ENCODE data around the gene MRAP.

Gene MRAP

GRCh38 chr21:32297449-32297848, 1.2 kb upstream of the MRAP start (continued):
- TF ChIP-seq ZNF518A (tag by site-specific recombination; conservative IDR thresholded peaks at IDR 0.05; ENCODE audit: low read depth) (no peak), ZNF549 (tag by site-specific recombination; IDR thresholded peaks at IDR 0.05) (no peak), GLIS1 (tag by site-specific recombination; IDR thresholded peaks at IDR 0.05) (no peak), ZNF501 (tag by site-specific recombination; IDR thresholded peaks at IDR 0.05) (no peak), ZNF777 (tag by site-specific recombination; IDR thresholded peaks at IDR 0.05; ENCODE audit: borderline replicate concordance) (no peak), ZNF341 (tag by site-specific recombination; IDR thresholded peaks at IDR 0.05; ENCODE audit: low read depth) (no peak)

GRCh38 chr21:32298148-32298559, 501 bp upstream of the MRAP start:
- POLR2A ChIA-PET = no interaction called here
- Histone ChIP-seq H3K9me3 (ENCODE audit: control insufficient read depth, insufficient read depth, low read depth, low read length) (no peaks in the 10 kb centered on the region), H3K4me3 (ENCODE audit: low read depth, low read length) (no peak overlapping the region), H3K27ac (ENCODE audit: extremely low read depth, low read depth, low read length) (no peak overlapping the region), H3K4me1 (ENCODE audit: control insufficient read depth, insufficient read depth, low read length) (no peaks in the 10 kb centered on the region), H3K36me3 (ENCODE audit: control insufficient read depth in 2 of 2, insufficient read depth in 1 of 2, low read length in 2 of 2) (peaks cover 0 to 19% of the 10 kb centered on the region in 2 experiments; a peak in 1 of 3 replicates)
- TF ChIP-seq ZNF677 (tag by site-specific recombination; IDR thresholded peaks at IDR 0.05) (no peak), ZXDB (tag by site-specific recombination; IDR thresholded peaks at IDR 0.05) (no peak), ZNF768 (tag by site-specific recombination; IDR thresholded peaks at IDR 0.05) (no peak), ZNF121 (tag by site-specific recombination; IDR thresholded peaks at IDR 0.05) (no peak), KLF8 (tag by site-specific recombination; IDR thresholded peaks at IDR 0.05) (no peak), TCF7L2 (IDR thresholded peaks at IDR 0.05; ENCODE audit: borderline replicate concordance, low read depth, low read length) (no peak), ZNF449 (tag by site-specific recombination; IDR thresholded peaks at IDR 0.05) (no peak), ZNF707 (tag by site-specific recombination; IDR thresholded peaks at IDR 0.05) (no peak), ELK4 (IDR thresholded peaks at IDR 0.05; ENCODE audit: borderline replicate concordance, low read depth, low read length) (no peak), ZNF518A (tag by site-specific recombination; conservative IDR thresholded peaks at IDR 0.05; ENCODE audit: low read depth) (no peak), ZBTB7A (tag by site-specific recombination; IDR thresholded peaks at IDR 0.05; ENCODE audit: low read depth) (no peak), ZNF473 (tag by site-specific recombination; IDR thresholded peaks at IDR 0.05) (no peak), ZNF112 (tag by site-specific recombination; IDR thresholded peaks at IDR 0.05) (no peak)
- CTCF ChIA-PET = no interaction called here

Measured in HEK293 (cell line).